ENCODE data around the gene CCDC192.

GRCh38 chr5:127988146-127988760 lies 285.1 kb downstream of the CCDC192 start:
- TF ChIP-seq, protein P1, sequence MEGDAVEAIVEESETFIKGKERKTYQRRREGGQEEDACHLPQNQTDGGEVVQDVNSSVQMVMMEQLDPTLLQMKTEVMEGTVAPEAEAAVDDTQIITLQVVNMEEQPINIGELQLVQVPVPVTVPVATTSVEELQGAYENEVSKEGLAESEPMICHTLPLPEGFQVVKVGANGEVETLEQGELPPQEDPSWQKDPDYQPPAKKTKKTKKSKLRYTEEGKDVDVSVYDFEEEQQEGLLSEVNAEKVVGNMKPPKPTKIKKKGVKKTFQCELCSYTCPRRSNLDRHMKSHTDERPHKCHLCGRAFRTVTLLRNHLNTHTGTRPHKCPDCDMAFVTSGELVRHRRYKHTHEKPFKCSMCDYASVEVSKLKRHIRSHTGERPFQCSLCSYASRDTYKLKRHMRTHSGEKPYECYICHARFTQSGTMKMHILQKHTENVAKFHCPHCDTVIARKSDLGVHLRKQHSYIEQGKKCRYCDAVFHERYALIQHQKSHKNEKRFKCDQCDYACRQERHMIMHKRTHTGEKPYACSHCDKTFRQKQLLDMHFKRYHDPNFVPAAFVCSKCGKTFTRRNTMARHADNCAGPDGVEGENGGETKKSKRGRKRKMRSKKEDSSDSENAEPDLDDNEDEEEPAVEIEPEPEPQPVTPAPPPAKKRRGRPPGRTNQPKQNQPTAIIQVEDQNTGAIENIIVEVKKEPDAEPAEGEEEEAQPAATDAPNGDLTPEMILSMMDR (IDR thresholded peaks at IDR 0.05; ENCODE audit: insufficient read depth, low read depth, low read length) = no peak
- TF ChIP-seq EZH2 (IDR thresholded peaks at IDR 0.05; ENCODE audit: insufficient read depth, low read length) = no peak

All from astrocyte (in vitro differentiated cells and primary cell).